ENCODE data around the gene DIP2C.
"Not testable (repeated sequence)": the region's sequence is repeated elsewhere in the genome, so short reads cannot be mapped to it uniquely, and the experiment has no call there.

DIP2C gene, protein sequence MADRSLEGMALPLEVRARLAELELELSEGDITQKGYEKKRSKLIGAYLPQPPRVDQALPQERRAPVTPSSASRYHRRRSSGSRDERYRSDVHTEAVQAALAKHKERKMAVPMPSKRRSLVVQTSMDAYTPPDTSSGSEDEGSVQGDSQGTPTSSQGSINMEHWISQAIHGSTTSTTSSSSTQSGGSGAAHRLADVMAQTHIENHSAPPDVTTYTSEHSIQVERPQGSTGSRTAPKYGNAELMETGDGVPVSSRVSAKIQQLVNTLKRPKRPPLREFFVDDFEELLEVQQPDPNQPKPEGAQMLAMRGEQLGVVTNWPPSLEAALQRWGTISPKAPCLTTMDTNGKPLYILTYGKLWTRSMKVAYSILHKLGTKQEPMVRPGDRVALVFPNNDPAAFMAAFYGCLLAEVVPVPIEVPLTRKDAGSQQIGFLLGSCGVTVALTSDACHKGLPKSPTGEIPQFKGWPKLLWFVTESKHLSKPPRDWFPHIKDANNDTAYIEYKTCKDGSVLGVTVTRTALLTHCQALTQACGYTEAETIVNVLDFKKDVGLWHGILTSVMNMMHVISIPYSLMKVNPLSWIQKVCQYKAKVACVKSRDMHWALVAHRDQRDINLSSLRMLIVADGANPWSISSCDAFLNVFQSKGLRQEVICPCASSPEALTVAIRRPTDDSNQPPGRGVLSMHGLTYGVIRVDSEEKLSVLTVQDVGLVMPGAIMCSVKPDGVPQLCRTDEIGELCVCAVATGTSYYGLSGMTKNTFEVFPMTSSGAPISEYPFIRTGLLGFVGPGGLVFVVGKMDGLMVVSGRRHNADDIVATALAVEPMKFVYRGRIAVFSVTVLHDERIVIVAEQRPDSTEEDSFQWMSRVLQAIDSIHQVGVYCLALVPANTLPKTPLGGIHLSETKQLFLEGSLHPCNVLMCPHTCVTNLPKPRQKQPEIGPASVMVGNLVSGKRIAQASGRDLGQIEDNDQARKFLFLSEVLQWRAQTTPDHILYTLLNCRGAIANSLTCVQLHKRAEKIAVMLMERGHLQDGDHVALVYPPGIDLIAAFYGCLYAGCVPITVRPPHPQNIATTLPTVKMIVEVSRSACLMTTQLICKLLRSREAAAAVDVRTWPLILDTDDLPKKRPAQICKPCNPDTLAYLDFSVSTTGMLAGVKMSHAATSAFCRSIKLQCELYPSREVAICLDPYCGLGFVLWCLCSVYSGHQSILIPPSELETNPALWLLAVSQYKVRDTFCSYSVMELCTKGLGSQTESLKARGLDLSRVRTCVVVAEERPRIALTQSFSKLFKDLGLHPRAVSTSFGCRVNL (N-terminal part only)

DNA sequence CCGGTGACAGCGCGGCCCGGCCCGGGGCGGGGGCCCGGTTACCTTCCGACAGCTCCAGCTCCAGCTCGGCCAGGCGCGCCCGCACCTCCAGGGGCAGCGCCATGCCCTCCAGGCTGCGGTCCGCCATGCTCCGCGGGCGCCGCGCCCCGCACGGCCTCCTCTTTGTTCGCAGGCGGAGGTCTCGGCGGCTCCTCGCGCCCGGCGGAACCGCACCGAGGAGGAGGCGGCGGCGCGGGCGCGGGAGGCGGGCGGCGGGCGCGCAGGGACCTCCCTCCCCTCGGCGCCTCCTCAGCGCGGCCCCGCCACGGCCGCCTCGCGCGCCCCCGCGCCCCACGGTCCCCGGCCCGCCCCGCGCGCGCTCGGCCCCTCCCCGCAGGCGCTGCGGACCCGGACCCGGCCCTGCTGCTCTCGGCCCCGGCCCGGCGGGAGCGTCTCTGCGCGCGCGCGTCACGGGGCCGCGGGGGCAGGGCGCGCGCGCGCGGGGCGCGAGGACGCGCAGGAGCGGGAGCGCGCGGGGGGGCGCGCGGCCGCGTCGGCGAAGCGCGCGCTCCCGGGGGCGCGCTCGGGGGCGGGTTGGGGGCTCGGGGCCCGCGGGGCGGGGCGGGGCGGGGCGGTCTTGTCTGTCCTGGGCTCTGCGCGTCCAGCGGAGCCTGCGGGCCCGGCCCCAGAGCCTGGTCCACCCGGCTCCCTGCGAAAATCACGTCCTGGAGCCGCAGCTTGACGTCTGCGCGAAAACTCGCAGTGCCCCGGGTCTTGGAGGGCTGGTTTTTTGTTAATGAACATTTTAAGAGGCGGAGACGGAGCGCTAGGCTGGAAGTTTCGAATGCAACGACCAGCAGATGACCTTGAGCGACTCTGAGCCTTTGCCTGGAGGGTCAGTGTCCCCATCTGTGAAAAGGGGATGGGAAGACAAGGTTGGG lies at the start of gene DIP2C:
Gene DIP2C, minus strand, starts transcription at position 217 of the 920 bp plus-strand sequence. Its CDS starts 90 bp downstream, at position 127.
- no peak for DNase-seq (ENCODE audit: low read depth)

GRCh38 chr10:734481-734880 lies 45.0 kb upstream of the DIP2C start:
- no peak for DNase-seq (ENCODE audit: low read depth)

GRCh38 chr10:733086-733485 lies 43.6 kb upstream of the DIP2C start:
- no peak for DNase-seq (ENCODE audit: low read depth)

DNA sequence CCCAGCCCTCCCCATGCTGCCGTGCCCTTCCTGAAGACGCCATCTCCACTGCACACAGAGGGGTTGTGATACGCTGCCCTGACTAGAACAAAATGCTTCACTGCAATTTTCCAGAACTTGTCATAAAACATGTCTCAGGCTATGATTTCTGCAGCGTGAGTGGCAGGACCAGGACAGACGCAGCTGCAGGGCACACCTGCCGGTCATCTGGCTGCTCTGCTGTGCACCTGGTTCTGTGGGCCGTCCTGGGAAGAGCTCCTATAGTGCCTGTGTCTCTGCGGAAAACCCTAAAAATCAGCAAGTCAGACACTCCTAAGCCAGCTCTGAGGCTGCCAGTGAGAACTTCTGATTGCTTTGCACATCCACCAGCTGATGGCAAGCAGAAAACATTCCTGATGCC lies 39.7 kb upstream of the DIP2C start:
- DNase-seq (ENCODE audit: low read depth) = no peak

- no peak for DNase-seq (ENCODE audit: low read depth)
Measured at GRCh38 chr10:728603-729002, 39.1 kb upstream of the DIP2C start.

GRCh38 chr10:727162-727790 lies 37.8 kb upstream of the DIP2C start:
- DNase-seq (ENCODE audit: low read depth) = no peak

- no peak for DNase-seq (ENCODE audit: low read depth)
Measured at GRCh38 chr10:725786-726185, 36.3 kb upstream of the DIP2C start.

GRCh38 chr10:725302-725701 lies 35.8 kb upstream of the DIP2C start:
- no peak for DNase-seq (ENCODE audit: low read depth)

GRCh38 chr10:723973-724372 lies 34.5 kb upstream of the DIP2C start:
- DNase-seq (ENCODE audit: low read depth) = no peak

- DNase-seq (ENCODE audit: low read depth) = no peak
Measured at GRCh38 chr10:722281-723060, 33.0 kb upstream of the DIP2C start.

DNA sequence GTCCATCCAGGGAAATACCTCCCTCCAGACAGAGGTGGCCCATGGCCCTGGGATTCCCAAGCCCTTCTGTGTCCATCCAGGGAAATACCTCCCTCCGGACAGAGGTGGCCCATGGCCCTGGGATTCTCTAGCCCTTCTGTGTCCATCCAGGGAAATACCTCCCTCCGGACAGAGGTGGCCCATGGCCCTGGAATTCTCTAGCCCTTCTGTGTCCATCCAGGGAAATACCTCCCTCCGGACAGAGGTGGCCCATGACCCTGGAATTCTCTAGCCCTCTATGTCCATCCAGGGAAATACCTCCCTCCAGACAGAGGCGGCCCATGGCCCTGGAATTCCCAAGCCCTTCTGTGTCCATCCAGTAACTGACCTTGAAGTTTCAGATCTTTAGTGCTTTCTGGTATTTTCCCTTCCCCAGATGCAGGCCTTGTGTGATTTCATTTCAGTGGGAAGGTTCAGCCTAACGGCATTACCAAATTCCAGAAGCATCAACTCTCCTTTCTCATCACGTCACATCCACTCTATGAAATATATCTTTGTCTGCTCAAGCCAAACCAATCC lies 28.8 kb upstream of the DIP2C start:
- DNase-seq (ENCODE audit: low read depth) = no peak

- no peak for DNase-seq (ENCODE audit: low read depth)
Measured at GRCh38 chr10:717458-717857, 28.0 kb upstream of the DIP2C start.

- no peak for DNase-seq (ENCODE audit: low read depth)
Measured at GRCh38 chr10:716821-717220, 27.4 kb upstream of the DIP2C start.

DNA sequence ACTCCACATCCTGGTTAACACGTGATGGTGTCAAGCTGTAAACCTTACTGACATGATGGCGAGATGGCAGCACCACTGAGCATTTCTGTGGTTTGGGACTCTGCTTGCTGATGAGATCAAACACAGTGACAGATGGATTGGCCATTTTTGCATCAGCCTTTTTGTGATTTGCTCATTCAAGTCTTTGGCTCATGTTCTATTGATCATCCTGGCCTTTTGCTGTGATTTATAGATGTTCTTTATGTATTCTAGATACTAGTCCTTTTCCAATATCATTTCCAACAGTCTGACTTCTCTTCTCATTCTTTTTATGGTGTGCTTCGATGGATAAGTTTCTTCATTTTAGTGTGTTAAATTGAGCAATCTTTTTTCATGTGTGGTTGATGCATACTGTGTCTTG lies 24.7 kb upstream of the DIP2C start:
- DNase-seq (ENCODE audit: low read depth) = no peak

DNA sequence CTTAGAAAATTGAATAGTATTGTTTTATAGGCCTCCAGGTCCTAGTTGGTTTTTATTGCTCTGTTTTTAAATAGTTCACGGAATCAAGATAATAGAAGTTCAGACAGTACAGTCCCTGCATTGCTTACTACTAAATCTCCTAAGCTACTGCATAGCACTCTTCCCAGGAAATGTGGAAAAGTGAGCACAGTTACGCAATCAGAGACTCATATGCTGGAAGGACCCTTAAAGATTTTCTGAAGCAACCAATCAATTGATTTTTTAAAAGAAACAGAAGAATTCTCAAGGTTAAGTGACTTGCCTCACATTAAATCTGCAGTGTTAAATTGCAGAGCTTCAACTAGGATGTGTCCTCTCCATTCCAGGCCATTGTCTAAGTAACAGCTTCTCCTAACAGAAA lies 23.1 kb upstream of the DIP2C start:
- DNase-seq (ENCODE audit: low read depth) = no peak

GRCh38 chr10:712089-712488 lies 22.6 kb upstream of the DIP2C start:
- DNase-seq (ENCODE audit: low read depth) = no peak

DNA sequence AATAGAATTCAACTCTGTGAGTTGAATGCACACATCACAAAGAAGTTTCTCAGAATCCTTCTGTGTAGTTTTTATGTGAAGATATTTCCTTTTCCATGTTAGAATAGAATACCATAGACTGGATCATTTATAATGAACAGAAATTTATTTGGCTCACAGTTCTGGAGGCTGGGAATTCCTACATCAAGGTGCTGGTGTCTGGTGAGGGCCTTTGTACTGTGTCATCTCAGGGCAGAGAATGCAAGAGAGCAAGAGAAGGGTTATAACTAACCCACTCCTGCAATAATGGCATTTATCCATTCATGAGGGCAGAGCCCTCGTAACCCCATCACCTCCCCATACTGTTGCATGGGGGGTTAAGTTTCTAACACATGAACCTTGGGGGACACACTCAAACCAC lies 18.4 kb upstream of the DIP2C start:
- no peak for DNase-seq (ENCODE audit: low read depth)

DNA sequence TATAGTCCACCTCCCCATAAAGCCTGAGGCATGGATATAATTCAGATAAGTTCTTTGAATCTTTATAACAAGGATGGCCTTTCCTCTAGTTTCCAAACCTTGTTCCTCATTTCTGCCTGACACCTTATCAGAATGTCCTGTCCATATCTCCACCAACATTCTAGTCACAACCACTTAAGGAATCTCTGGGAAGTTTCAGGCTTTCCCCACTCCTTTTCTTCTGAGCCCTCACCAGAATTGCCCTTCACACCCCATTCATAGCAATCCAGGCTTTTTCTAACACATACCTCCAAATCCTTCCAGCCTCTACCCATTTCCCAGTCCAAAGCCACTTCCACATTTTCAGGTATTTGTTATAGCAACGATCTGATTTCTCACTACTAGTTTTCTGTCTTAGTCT lies 18.0 kb upstream of the DIP2C start:
- DNase-seq (ENCODE audit: low read depth) = no peak

DNA sequence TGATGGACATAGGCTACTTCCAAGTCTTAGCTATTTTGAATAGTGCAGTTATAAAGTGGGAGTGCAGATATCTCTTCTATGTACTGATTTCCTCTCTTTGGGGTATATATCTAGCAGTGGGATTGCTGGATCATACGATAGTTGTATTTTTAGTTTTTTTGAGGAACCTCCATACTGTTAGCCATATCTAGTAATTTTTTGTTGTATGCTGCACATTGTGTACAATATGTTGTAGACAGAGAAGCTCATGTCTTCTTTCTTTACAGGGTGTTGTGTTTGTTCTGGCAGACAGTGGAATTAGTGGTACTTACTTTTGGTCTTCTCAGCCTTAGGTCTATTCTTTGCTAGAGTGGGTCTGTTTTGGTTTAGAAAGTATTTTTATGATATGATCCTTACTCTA lies 13.7 kb upstream of the DIP2C start:
- DNase-seq (ENCODE audit: low read depth) = no peak

- DNase-seq (ENCODE audit: low read depth) = not testable (repeated sequence)
Measured at GRCh38 chr10:700183-700582, 10.7 kb upstream of the DIP2C start.
